ENCODE data around the gene U2AF2. TPM values are rescaled to one million over a fixed set of nuclear protein-coding genes. Genes with fewer than 3 reads are reported as not detected.

U2AF2 gene
- total and polyA plus RNA-seq, 9 of the 15 experiments (the other 6 are each of a cell fraction or from before 2014, with no cell fraction given) = 3.0 to 331 (median 157) TPM

GRCh38 chr19:55640043-55640576 lies 14.7 kb upstream of the U2AF2 start (continued):
- TF ChIP-seq, protein P1, sequence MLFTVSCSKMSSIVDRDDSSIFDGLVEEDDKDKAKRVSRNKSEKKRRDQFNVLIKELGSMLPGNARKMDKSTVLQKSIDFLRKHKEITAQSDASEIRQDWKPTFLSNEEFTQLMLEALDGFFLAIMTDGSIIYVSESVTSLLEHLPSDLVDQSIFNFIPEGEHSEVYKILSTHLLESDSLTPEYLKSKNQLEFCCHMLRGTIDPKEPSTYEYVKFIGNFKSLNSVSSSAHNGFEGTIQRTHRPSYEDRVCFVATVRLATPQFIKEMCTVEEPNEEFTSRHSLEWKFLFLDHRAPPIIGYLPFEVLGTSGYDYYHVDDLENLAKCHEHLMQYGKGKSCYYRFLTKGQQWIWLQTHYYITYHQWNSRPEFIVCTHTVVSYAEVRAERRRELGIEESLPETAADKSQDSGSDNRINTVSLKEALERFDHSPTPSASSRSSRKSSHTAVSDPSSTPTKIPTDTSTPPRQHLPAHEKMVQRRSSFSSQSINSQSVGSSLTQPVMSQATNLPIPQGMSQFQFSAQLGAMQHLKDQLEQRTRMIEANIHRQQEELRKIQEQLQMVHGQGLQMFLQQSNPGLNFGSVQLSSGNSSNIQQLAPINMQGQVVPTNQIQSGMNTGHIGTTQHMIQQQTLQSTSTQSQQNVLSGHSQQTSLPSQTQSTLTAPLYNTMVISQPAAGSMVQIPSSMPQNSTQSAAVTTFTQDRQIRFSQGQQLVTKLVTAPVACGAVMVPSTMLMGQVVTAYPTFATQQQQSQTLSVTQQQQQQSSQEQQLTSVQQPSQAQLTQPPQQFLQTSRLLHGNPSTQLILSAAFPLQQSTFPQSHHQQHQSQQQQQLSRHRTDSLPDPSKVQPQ (CRISPR knock-in tag; IDR thresholded peaks at IDR 0.05; ENCODE audit: borderline replicate concordance) = 0 out of 2 replicates have a peak, but pooled peaks have one; percentile 25
- TF ChIP-seq SMARCB1 (IDR thresholded peaks at IDR 0.05; ENCODE audit: insufficient read length, low read depth) (no peak), CXXC5 (CRISPR knock-in tag; IDR thresholded peaks at IDR 0.05) (peak; percentile 88), SP2 (IDR thresholded peaks at IDR 0.05; ENCODE audit: extremely low read depth, low read depth, low read length, poor library complexity, severe bottlenecking) (no peak), ETV5 (CRISPR knock-in tag; IDR thresholded peaks at IDR 0.05; ENCODE audit: low read depth) (peak; percentile 61; the same call in 1 of the 2 replicates), TFE3 (CRISPR knock-in tag; IDR thresholded peaks at IDR 0.05) (peak; percentile 5; the same call in 1 of the 2 replicates), RAD51 (IDR thresholded peaks at IDR 0.05; ENCODE audit: borderline replicate concordance, low read depth) (0 out of 2 replicates have a peak, but pooled peaks have one; percentile 33), LEF1 (IDR thresholded peaks at IDR 0.05) (no peak), XRCC4 (IDR thresholded peaks at IDR 0.05; ENCODE audit: extremely low read depth, insufficient read depth, insufficient read length) (no peak), SIN3B (IDR thresholded peaks at IDR 0.05; ENCODE audit: low read depth) (no peak), PHTF2 (CRISPR knock-in tag; IDR thresholded peaks at IDR 0.05) (no peak), C11orf30 (IDR thresholded peaks at IDR 0.05; ENCODE audit: low read depth) (no peak), NR2C1 (IDR thresholded peaks at IDR 0.05) (no peak), NR2C1 (tag; IDR thresholded peaks at IDR 0.05) (no peak)
- TF ChIP-seq, protein P2, sequence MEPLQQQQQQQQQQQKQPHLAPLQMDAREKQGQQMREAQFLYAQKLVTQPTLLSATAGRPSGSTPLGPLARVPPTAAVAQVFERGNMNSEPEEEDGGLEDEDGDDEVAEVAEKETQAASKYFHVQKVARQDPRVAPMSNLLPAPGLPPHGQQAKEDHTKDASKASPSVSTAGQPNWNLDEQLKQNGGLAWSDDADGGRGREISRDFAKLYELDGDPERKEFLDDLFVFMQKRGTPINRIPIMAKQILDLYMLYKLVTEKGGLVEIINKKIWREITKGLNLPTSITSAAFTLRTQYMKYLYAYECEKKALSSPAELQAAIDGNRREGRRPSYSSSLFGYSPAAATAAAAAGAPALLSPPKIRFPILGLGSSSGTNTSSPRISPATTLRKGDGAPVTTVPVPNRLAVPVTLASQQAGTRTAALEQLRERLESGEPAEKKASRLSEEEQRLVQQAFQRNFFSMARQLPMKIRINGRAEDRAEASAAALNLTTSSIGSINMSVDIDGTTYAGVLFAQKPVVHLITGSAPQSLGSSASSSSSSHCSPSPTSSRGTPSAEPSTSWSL (CRISPR knock-in tag; IDR thresholded peaks at IDR 0.05; ENCODE audit: borderline replicate concordance) = no peak
- TF ChIP-seq, protein P3, sequence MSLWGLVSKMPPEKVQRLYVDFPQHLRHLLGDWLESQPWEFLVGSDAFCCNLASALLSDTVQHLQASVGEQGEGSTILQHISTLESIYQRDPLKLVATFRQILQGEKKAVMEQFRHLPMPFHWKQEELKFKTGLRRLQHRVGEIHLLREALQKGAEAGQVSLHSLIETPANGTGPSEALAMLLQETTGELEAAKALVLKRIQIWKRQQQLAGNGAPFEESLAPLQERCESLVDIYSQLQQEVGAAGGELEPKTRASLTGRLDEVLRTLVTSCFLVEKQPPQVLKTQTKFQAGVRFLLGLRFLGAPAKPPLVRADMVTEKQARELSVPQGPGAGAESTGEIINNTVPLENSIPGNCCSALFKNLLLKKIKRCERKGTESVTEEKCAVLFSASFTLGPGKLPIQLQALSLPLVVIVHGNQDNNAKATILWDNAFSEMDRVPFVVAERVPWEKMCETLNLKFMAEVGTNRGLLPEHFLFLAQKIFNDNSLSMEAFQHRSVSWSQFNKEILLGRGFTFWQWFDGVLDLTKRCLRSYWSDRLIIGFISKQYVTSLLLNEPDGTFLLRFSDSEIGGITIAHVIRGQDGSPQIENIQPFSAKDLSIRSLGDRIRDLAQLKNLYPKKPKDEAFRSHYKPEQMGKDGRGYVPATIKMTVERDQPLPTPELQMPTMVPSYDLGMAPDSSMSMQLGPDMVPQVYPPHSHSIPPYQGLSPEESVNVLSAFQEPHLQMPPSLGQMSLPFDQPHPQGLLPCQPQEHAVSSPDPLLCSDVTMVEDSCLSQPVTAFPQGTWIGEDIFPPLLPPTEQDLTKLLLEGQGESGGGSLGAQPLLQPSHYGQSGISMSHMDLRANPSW (CRISPR knock-in tag; IDR thresholded peaks at IDR 0.05) = peak; percentile 89; the same call in 1 of the 2 replicates

Measured in K562 (cell line).